Breast epithelium (tissue), 4 donors: ENCODE measurements around the gene LPP. TPM values are rescaled to one million over a fixed set of nuclear protein-coding genes. Genes with fewer than 3 reads are reported as not detected.
A peak's percentile ranks its signal among the peaks of the same experiment; 100 is the strongest.

Experiments used
- DNase-seq, 2 donors: peaks; one replicate each; pipeline ENCODE4 v3.0.0-alpha.2; 2019; ENCODE audit warnings: low spot score in 2 of 2
- H3K27ac ChIP-seq, 2 donors: fragments of 200-600 bp; sonication (generic) in 1 of 2; one replicate each; pipeline ENCODE4 v1.5.1; 2016 to 2019; ENCODE audit warnings: mild to moderate bottlenecking in 1 of 2
- H3K27me3 ChIP-seq, 2 donors: fragments of 200-600 bp; sonication (generic) in 1 of 2; one replicate each; pipeline versions ENCODE4 v1.5.1 to v1.6.0; 2017 to 2019; ENCODE audit warnings: control low read depth in 1 of 2, mild to moderate bottlenecking in 1 of 2
- H3K36me3 ChIP-seq: fragments of 200-600 bp; one replicate; pipeline ENCODE4 v1.5.1; 2019
- H3K4me1 ChIP-seq, 2 donors: fragments of 200-600 bp; sonication (generic); one replicate each; pipeline ENCODE4 v1.5.1; 2016 to 2019; ENCODE audit warnings: control low read depth in 1 of 2
- H3K4me3 ChIP-seq, 3 donors: fragments of 200-600 bp; sonication (generic); 1 replicate in 2 of 3; 2 replicates in 1 of 3; pipeline ENCODE4 v1.5.1; 2016 to 2019; ENCODE audit warnings: mild to moderate bottlenecking in 3 of 3, moderate library complexity in 2 of 3
- H3K9me3 ChIP-seq, 2 donors: fragments of 200-600 bp; sonication (generic) in 1 of 2; one replicate each; pipeline ENCODE4 v1.5.1; 2016 to 2019; ENCODE audit warnings: control low read depth in 1 of 2
- POLR2A ChIP-seq: fragments of 450-650 bp; IDR thresholded peaks from one replicate; pipeline ENCODE4 v1.6.1; 2016; ENCODE audit warnings: antibody characterized with exemption, mild to moderate bottlenecking, moderate library complexity
- POLR2AphosphoS5 ChIP-seq, 3 donors: sonication (generic); formaldehyde crosslinking; IDR thresholded peaks; one replicate each; pipeline ENCODE4 v1.6.1; 2017; ENCODE audit warnings: antibody characterized with exemption in 3 of 3
- intact Hi-C: fragments of 100-400 bp; cut with DNase I; formaldehyde crosslinking; loops from one replicate; pipeline ENCODE4 v1.15.1; 2023; ENCODE audit warnings: low total_unique reads
- total RNA-seq, 3 donors: library from RNA; depleted of rRNA; stranded (reverse); fragments of >200 nt; gene quantifications; one replicate each; pipeline ENCODE4 v1.1.0, GENCODE V29; 2016
- TF ChIP-seq, protein P1 (sequence below), 3 donors: fragments of 450-650 bp; IDR thresholded peaks; one replicate each; pipeline ENCODE4 v1.5.1; 2016 to 2017; ENCODE audit warnings: antibody characterized with exemption in 3 of 3, mild to moderate bottlenecking in 3 of 3, moderate library complexity in 3 of 3

The LPP gene
- total RNA-seq, 3 donors from 2014 or later: 135 to 183 (median 147) TPM

DNA sequence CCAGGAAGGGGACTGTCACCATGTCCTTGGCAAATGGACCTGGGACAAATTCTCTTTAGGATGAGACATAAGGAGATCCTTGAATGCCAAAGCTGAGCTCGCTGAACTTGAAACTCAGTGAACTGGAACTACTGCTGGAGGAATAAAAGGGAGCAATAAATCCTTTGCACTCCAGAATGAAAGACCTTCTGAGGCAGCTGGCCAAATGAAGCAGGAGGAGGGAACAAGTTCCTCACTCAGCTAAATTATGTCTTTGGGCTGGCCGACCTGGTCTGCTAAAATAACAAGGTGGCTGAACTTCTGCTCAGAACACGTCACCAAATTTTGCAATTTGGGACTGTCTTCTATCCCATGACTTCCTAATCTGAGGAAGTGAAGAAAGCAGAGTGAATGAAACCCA lies 314.7 kb downstream of the LPP start:
- Histone ChIP-seq H3K4me3 (no peak overlapping the region), H3K27me3 (no peaks in the 10 kb centered on the region), H3K36me3 (no peaks in the 10 kb centered on the region), H3K4me1 (no peaks in the 10 kb centered on the region), H3K9me3 (no peaks in the 10 kb centered on the region), H3K27ac (no peak overlapping the region)
- intact Hi-C loops: no loop called here
- no peak for DNase-seq
- TF ChIP-seq, protein P1, sequence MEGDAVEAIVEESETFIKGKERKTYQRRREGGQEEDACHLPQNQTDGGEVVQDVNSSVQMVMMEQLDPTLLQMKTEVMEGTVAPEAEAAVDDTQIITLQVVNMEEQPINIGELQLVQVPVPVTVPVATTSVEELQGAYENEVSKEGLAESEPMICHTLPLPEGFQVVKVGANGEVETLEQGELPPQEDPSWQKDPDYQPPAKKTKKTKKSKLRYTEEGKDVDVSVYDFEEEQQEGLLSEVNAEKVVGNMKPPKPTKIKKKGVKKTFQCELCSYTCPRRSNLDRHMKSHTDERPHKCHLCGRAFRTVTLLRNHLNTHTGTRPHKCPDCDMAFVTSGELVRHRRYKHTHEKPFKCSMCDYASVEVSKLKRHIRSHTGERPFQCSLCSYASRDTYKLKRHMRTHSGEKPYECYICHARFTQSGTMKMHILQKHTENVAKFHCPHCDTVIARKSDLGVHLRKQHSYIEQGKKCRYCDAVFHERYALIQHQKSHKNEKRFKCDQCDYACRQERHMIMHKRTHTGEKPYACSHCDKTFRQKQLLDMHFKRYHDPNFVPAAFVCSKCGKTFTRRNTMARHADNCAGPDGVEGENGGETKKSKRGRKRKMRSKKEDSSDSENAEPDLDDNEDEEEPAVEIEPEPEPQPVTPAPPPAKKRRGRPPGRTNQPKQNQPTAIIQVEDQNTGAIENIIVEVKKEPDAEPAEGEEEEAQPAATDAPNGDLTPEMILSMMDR (IDR thresholded peaks at IDR 0.05): no peak
- TF ChIP-seq POLR2A: no peak
- peak in 1 of 3 donors; percentile 30 for TF ChIP-seq POLR2AphosphoS5 (IDR thresholded peaks at IDR 0.05)

DNA sequence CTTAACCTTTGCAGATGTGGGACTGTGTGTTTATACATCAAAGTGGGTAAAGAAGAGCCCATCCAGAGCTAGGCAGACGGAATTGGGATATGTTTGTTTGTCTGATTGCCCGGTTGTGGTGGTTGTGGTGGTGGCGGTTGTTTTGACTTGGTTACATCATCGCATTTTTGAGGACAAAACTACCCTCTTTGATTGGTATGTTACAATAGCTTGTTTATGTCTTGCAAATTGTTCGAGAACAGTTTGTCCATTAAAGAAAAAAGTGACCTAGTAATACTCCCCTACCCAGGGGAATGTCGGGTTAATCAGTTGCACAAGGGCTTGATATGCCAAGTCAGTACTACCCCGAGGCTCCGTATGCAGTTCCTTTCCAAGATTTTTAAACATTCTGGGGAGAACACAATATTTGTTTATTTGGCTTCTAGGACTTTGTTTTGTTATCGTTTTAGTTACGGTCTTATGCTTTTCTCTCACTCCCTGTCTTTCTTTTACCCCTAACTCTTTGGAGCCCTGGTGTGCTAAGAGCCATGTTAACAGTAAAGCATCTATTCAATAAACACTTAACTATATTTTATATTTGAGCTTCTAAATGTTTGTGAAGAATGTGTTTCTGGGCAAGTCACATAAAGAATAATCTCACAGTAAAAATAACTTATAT lies 315.4 kb downstream of the LPP start:
- no peak for DNase-seq

DNA sequence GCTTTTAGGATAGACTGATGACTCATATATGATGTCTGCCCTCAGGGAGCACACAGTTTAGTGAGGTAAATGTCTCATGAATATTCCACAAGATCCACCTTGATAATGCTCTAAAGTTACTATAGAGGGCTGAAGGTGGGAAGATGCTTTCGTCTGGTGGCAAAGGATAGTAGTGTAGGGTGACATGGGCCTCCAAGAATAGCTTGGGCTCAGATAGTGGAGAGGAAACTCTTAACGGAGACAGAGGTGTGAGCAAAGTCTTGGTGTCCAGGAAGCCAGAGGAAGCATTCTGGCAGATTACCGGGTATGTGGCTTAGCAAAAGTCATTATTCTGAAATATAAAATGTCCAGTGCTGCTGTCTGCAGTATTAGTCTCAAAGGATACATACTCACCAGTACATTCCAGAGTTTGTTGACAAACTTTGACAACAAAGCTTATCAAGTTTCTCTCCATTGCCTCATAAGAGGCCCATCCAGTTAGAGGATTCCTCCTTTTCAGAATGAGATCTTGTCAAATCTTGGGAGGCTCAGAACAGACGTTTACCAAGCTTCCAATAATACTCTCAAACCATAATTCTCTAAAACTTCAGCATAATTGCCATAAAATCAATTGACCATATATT lies 316.7 kb downstream of the LPP start:
- no peaks in the 10 kb centered on the region for H3K4me1 ChIP-seq
- no peak overlapping the region for H3K4me3 ChIP-seq
- TF ChIP-seq POLR2A: no peak
- TF ChIP-seq, protein P1 (IDR thresholded peaks at IDR 0.05): no peak
- TF ChIP-seq POLR2AphosphoS5 (IDR thresholded peaks at IDR 0.05): no peak
- no peaks in the 10 kb centered on the region for H3K9me3 ChIP-seq
- intact Hi-C loops: no loop called here
- no peaks in the 10 kb centered on the region for H3K27me3 ChIP-seq
- no peak for DNase-seq
- H3K36me3 ChIP-seq: no peaks in the 10 kb centered on the region
- H3K27ac ChIP-seq: no peak overlapping the region

More for the DNA sequence above, 315.4 kb downstream of the LPP start:
- TF ChIP-seq, protein P1 (IDR thresholded peaks at IDR 0.05): no peak
- no peak for TF ChIP-seq POLR2A
- TF ChIP-seq POLR2AphosphoS5 (IDR thresholded peaks at IDR 0.05): no peak
- H3K9me3 ChIP-seq: no peaks in the 10 kb centered on the region
- no peaks in the 10 kb centered on the region for H3K4me1 ChIP-seq
- intact Hi-C loops: no loop called here
- H3K27me3 ChIP-seq: no peaks in the 10 kb centered on the region
- no peaks in the 10 kb centered on the region for H3K36me3 ChIP-seq
- H3K27ac ChIP-seq: no peak overlapping the region
- no peak overlapping the region for H3K4me3 ChIP-seq

DNA sequence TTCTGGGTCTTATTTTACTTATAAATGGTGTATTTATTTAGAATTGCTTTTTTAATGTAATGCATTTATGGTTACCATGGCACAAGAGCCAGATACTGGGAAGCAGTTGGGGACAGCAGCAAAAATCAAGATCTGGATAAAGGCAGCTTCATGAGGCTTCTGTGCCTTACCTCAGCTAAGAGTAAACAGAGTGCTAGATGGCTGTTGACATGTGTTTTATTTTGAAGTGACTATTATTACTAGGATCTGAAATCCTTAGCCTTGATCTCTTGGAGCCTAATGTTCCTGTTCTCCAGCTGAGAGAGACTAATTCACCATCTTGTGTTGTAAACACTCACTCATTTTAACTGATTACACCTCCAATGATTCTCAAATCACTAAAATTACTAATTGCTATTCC lies 317.8 kb downstream of the LPP start:
- no peak for DNase-seq
- H3K27ac ChIP-seq: no peak overlapping the region

DNA sequence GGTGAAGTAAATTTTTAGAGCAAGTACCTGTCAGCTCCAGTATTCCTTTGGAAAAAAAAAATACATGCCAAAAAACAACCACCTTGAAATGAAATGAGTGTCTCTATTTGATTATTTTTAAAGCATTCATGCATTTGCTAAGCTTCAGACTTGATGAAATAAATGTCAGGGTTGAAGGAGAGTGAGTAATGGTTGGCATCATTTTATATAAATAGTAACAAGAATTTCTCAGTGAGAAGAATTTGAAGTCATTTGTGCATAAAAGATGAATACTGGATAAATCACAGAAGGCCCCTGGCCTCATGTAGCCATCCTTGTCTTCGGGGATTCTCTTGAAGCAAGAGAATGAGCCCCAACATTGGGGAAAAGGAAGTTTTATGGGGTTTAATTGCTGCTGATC lies 318.4 kb downstream of the LPP start:
- Histone ChIP-seq H3K27me3 (no peaks in the 10 kb centered on the region), H3K4me1 (no peaks in the 10 kb centered on the region), H3K27ac (no peak overlapping the region), H3K36me3 (no peaks in the 10 kb centered on the region), H3K4me3 (no peak overlapping the region), H3K9me3 (no peaks in the 10 kb centered on the region)
- intact Hi-C loops: no loop called here
- TF ChIP-seq POLR2A (no peak), POLR2AphosphoS5 (IDR thresholded peaks at IDR 0.05) (no peak)
- TF ChIP-seq, protein P1 (IDR thresholded peaks at IDR 0.05): no peak
- no peak for DNase-seq

More for the DNA sequence above, 317.8 kb downstream of the LPP start:
- H3K36me3 ChIP-seq: no peaks in the 10 kb centered on the region
- H3K4me3 ChIP-seq: no peak overlapping the region
- no peaks in the 10 kb centered on the region for H3K27me3 ChIP-seq
- intact Hi-C loops: no loop called here
- no peaks in the 10 kb centered on the region for H3K9me3 ChIP-seq
- no peaks in the 10 kb centered on the region for H3K4me1 ChIP-seq
- no peak for TF ChIP-seq POLR2AphosphoS5 (IDR thresholded peaks at IDR 0.05)
- TF ChIP-seq POLR2A: no peak
- TF ChIP-seq, protein P1 (IDR thresholded peaks at IDR 0.05): no peak
